ENCODE measurements around the gene ABHD8.

DNA sequence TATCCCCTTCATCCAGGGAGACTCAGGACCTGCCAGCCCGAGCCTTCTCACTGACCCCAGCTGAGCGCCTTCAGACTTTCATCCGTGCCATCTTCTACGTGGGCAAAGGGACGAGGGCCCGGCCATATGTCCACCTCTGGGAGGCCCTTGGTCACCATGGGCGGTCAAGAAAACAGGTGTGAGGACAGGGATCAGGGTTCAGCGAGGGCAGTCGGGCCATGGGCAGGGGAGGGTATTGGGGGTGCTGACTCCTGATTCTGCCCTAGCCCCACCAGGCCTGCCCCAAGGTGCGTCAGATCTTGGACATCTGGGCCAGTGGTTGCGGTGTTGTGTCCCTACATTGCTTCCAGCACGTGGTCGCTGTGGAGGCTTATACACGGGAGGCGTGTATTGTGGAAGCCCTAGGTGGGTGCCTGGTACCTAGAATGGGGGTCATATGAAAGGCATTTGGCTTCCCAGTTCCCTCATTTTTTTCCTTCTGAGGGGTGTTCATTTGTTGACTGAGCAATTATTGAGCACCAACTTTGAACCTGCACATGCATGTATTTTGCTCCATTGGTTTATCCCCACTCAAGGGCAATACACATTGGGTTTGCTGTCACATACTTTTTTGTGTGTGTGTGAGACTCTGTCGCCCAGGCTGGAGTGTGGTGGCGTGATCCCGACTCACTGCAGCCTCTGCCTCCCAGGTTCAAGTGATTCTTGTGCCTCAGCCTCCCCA is 17.6 kb downstream of the ABHD8 start:
- TF ChIP-seq, protein P1, sequence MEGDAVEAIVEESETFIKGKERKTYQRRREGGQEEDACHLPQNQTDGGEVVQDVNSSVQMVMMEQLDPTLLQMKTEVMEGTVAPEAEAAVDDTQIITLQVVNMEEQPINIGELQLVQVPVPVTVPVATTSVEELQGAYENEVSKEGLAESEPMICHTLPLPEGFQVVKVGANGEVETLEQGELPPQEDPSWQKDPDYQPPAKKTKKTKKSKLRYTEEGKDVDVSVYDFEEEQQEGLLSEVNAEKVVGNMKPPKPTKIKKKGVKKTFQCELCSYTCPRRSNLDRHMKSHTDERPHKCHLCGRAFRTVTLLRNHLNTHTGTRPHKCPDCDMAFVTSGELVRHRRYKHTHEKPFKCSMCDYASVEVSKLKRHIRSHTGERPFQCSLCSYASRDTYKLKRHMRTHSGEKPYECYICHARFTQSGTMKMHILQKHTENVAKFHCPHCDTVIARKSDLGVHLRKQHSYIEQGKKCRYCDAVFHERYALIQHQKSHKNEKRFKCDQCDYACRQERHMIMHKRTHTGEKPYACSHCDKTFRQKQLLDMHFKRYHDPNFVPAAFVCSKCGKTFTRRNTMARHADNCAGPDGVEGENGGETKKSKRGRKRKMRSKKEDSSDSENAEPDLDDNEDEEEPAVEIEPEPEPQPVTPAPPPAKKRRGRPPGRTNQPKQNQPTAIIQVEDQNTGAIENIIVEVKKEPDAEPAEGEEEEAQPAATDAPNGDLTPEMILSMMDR (IDR thresholded peaks at IDR 0.05; ENCODE audit: low read length) = no peak
- no peak for TF ChIP-seq EZH2 (IDR thresholded peaks at IDR 0.05; ENCODE audit: borderline replicate concordance, low read length)

Measured in OCI-LY1 (cell line).